ENCODE results near the gene CCDC28A.

CCDC28A gene

GRCh38 chr6:138795809-138796603, 22.4 kb downstream of the CCDC28A start, which contains the start of gene ECT2L:
Gene ECT2L (plus strand): TSS chr6:138796087. CDS start chr6:138813275, 17,188 bp downstream.
- DNase-seq (ENCODE audit: low read depth in 3 of 3), result no peak

GRCh38 chr6:138796771-138797170, 23.2 kb downstream of the CCDC28A start:
- no peak for DNase-seq (ENCODE audit: low read depth in 3 of 3)

- DNase-seq (ENCODE audit: low read depth in 3 of 3), result no peak
These were observed 24.4 kb downstream of the CCDC28A start for GRCh38 chr6:138797806-138798446.

GRCh38 chr6:138800377-138801150, 27.0 kb downstream of the CCDC28A start:
- DNase-seq (ENCODE audit: low read depth in 3 of 3), result no peak

- no peak for DNase-seq (ENCODE audit: low read depth in 3 of 3)
These were observed 29.8 kb downstream of the CCDC28A start for GRCh38 chr6:138803331-138803730.

GRCh38 chr6:138803861-138804260, 30.3 kb downstream of the CCDC28A start:
- DNase-seq (ENCODE audit: low read depth in 3 of 3), result no peak

GRCh38 chr6:138805016-138805765, 31.6 kb downstream of the CCDC28A start:
- no peak for DNase-seq (ENCODE audit: low read depth in 3 of 3)

GRCh38 chr6:138806889-138807288, 33.3 kb downstream of the CCDC28A start:
- no peak for DNase-seq (ENCODE audit: low read depth in 3 of 3)

- no peak for DNase-seq (ENCODE audit: low read depth in 3 of 3)
These were observed 36.1 kb downstream of the CCDC28A start for GRCh38 chr6:138809677-138810076.

GRCh38 chr6:138811866-138812265, 38.3 kb downstream of the CCDC28A start:
- no peak for DNase-seq (ENCODE audit: low read depth in 3 of 3)

GRCh38 chr6:138814179-138814834, 40.7 kb downstream of the CCDC28A start:
- no peak for DNase-seq (ENCODE audit: low read depth in 3 of 3)

- DNase-seq (ENCODE audit: low read depth in 3 of 3), result no peak
These were observed 41.7 kb downstream of the CCDC28A start for GRCh38 chr6:138815221-138815620.

- DNase-seq (ENCODE audit: low read depth in 3 of 3), result no peak
These were observed 42.4 kb downstream of the CCDC28A start for GRCh38 chr6:138815797-138816528.

GRCh38 chr6:138817799-138818198, 44.2 kb downstream of the CCDC28A start:
- DNase-seq (ENCODE audit: low read depth in 3 of 3), result peak in 1 of 3 donors; percentile 18

GRCh38 chr6:138818496-138819194, 45.1 kb downstream of the CCDC28A start:
- no peak for DNase-seq (ENCODE audit: low read depth in 3 of 3)

- DNase-seq (ENCODE audit: low read depth in 3 of 3), result no peak
These were observed 48.0 kb downstream of the CCDC28A start for GRCh38 chr6:138821519-138821918.

- no peak for DNase-seq (ENCODE audit: low read depth in 3 of 3)
These were observed 51.0 kb downstream of the CCDC28A start for GRCh38 chr6:138824482-138825144.

- no peak for DNase-seq (ENCODE audit: low read depth in 3 of 3)
These were observed 56.7 kb downstream of the CCDC28A start for GRCh38 chr6:138830248-138830647.

- no peak for DNase-seq (ENCODE audit: low read depth in 3 of 3)
These were observed 58.6 kb downstream of the CCDC28A start for GRCh38 chr6:138832182-138832581.
